ENCODE measurements around the gene COL28A1.
"Not testable (repeated sequence)": the region's sequence is repeated elsewhere in the genome, so short reads cannot be mapped to it uniquely, and the experiment has no call there.

Gene COL28A1

DNA sequence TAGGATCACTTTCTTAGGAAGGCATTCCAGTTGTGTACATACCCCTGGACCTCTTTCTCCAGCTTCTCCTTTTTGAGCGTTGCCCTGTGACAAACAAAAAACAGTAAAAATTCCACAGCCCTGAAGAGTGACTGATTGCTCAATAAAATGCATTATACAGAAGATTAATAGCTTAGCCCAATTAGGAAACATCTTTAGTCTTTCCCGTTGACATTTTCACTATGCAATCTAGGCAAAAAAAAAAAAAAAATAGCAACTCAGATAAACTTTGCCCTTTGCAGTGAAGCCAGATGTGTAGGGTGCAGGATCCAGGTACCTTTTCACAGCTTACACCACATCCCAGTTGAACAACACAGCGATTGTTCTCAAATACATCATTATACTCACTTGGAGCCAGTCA, 17.9 kb downstream of the COL28A1 start:
- no peak for DNase-seq (ENCODE audit: low spot score)

DNA sequence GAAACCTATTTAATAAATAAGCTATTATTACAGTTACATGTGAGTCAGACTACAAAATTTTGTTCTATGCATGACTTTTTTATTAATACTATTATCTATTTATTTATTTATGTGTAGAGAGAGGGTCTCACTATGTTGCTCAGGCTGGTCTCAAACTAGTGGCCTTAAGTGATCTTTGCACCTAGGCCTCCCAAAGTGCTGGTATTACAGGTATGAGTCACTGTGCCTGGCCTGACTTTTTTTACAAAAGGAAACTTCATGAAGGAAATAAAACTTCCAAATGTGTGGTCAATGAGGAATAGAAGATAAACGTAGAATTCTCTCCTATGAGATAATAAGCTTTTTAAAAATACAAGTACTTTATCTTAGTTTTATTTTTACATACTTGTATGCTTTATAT, 19.0 kb downstream of the COL28A1 start:
- no peak for DNase-seq (ENCODE audit: low spot score)

DNA sequence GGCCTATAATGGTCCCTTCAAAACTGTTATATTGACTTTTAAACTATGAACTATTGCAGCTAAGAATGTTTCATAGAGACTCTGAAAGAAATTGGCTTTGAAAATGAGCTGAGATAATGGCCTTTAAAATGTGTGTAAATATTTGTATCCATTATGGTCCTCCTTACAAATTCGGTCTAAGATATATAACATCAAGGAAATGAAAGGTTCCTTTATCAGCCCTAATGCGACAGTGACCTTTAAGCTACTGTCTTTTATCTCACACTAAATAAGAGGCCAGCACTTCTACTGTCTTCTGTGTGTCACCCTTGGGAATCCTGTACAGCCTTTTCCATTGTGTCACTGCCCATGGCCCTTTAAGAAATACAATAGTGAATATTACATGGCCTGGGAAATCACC, 19.5 kb downstream of the COL28A1 start:
- DNase-seq (ENCODE audit: low spot score) = no peak

DNA sequence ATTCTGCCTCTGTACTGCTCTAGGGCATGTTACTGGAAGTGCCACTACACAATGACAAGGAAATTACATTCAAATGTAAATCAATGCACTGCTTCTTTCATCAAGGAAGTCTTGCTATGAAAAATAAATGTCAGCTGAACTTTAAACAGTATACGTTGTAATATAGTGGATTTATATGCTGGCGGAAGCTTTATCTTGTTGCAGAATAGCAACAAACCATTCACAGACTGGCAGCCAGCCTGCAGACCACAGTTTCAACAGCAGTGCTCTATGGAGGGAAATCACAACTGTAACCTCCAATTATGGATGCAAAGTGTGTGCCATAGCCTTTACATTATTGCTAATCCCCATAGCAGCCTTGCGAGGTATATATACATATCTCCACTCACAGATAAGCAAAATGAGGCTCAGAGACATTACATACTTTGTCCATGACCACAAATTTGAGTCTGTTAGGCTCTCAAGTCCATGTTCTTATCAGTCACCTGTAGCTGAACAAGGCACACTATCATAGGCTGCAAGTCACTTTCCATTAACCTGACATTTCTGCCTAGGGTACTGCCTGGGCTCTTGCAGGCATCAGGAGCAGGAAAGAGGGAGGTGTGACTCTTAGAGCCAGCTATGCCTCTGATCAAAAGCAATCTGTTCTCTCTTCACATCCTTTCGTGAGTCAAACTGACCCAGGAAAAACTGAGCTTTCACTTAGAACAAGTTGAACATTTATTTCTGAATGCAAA, 22.6 kb downstream of the COL28A1 start:
- no peak for DNase-seq (ENCODE audit: low spot score)

DNA sequence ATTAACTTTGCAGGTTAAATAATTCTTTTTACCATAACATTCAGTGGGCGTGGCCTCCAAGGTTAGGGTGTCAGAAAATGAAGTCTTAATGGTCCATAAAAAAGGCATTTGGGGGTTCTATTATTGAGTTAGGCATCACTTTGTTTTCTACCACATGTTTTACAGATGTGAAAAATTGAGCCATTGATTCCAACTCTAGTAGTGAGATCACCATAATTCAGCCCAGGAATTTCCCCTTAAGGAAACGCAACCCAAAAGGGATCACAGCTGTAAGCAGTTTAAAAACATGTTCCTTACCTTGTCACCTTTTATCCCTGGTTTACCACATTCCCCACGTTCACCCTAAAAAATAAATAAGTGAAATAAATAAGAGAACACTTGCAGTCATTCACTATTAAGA, 24.9 kb downstream of the COL28A1 start:
- no peak for DNase-seq (ENCODE audit: low spot score)

DNA sequence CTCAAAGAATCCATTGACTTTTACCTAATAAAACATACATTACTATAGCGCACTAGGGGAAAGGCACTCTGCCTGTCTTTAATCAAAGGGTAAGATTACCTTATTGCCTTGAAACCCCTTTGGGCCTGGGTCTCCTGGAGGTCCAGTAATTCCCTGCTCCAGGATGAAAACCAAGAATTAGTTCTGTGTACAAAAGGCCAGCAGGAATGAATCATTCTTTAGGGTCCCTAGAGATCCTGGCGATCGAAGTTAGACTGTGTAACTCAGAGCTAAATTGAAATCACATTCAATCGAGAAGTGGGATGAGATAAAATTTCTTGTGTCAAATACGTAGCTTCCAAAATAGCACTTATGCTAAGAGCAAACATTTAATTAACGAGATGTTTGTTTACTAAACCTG, 29.8 kb downstream of the COL28A1 start:
- no peak for DNase-seq (ENCODE audit: low spot score)

DNA sequence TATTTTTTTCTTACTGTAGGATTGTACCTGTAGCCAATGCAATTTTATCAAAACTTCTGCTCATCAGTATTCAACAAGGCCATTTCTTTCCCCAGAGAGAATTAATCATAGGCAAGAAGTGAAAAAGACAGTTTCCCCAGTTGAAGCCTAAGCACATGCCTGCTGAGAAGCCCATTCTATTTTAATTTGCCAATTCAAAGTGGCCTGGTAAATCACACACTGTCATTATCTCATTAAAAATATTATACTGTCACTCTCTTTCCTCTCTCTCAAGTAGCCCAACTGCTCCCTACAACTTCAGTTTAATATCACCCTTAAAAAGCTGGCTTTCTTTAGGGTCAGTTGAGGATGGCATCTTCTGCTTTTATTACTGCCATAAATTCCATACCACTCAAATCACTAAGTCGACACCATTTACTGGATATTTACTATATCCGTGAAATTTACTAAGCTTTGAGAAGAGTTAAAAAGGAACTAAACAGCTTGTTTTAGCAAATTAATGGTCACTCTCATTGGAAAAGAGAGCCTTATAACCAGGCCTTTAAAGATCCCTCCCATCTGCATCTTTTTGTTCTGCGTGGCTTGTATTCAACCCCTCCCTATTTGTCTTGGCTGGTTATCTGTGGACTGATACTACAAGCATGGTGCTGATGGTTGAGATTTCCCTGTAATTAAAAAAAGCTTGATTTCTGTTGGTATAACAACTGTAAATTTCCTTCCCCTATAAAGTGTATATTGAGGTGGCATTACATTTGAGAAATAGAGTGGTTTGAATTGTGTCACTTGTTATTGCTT, 30.6 kb downstream of the COL28A1 start:
- no peak for DNase-seq (ENCODE audit: low spot score)

DNA sequence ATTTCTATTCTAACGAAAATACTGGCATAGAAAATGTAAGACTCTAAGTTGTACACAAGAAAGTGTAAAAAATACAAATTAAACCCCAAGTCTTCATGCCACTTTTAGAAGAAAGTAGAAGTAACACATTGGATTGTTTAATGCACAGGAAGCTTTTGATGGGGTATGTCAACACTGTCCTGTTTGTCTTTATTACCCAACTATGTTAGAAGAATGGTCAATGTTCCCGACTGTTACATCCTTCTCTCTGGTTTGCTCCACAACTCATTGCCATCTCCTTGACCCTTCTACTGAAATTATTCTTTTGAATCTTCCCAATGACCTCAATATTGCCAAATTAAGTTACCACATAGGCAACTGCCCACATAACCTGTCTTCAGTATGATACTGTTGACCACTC, 35.8 kb downstream of the COL28A1 start:
- no peak for DNase-seq (ENCODE audit: low spot score)

DNA sequence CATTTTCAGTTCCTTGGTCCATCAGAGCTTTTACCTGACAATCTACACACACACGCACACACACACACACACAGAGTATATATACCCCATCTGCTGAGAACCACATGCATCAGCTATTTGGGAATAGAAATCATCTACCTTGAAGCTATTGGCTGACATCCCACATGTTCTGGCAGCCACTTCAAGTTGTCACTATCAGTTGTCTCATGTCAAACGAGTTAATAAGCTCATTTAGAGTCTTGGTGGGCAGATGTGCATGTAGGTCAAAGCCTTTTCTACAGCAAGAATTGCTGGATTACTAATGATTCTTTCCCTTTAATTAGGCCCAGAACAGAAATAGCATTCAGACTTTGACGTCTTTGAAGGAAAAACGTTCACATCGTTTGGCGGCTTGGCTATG, 36.8 kb downstream of the COL28A1 start:
- DNase-seq (ENCODE audit: low spot score) = no peak

DNA sequence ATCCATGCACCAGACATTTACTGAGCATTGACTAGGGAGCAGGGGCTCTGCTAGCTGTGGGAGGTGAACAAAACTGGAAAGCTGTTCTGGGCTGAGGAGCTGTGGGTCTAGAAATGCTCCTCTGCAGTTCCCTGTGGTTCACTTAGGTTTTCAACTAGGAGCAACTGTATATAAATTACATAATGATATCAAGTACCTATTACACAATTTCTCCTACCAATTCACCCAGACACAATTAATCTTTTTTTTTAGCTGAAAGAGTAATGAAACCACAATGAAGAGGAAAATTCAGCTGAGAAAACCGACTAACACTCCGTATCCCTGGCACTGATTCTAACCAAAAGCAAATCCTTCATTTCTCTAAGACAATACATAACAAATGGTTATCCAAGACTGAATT, 39.4 kb downstream of the COL28A1 start:
- no peak for DNase-seq (ENCODE audit: low spot score)

DNA sequence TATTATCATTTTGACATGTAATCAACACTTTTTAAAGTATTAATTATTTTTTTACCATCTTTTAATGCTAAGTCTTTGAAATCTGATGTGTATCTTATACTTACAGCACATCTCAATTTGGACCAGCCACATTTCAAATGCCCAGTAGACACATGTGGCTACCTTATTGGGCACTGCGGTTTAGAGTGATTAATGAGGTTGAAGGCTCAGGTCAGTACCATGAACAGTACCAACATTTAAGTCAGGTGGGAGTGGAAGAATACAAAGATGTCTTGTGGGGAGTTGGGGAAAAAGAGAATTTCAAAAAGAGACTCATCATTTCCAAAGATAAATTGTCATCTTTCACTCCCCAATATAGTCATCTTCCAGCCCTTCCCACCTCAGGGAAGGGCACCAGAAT, 40.5 kb downstream of the COL28A1 start:
- no peak for DNase-seq (ENCODE audit: low spot score)

DNA sequence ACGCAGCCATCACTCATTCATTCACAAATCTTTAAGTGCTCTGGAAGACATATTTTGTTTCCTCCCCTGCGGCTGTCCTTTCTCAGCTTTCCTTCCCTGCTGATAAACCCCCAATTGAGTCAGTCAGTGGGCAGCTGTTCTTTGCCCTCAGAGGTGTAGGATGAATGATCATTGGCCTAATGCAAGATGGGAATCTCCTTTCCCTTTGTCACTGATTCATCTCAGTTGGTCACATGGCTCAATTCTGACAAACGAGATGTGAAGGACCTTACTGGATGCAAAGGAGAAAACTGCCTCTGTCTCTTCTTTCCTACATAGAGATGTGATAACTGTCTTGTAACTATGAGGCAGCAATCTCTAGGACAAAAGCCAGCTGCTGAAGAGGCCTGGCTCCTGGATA, 44.6 kb downstream of the COL28A1 start:
- no peak for DNase-seq (ENCODE audit: low spot score)

DNA sequence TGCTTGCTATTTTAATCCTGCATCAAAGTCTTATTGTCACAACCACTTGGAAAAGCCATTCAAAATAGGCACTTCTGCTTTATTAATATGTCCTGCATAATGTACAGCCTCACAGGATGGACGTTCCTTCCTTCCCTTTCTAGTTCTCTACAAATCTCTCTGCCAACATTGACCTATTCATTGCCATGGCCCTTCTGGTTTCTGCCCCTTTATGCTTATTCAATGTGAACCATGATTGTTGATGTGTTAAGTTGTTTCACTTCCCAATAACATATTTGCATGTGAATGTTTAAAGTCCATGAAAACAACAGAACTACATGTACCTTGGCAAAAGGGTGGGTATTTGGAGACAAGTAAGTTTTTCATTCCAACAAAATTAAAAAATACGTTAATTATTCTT, 45.7 kb downstream of the COL28A1 start:
- no peak for DNase-seq (ENCODE audit: low spot score)

DNA sequence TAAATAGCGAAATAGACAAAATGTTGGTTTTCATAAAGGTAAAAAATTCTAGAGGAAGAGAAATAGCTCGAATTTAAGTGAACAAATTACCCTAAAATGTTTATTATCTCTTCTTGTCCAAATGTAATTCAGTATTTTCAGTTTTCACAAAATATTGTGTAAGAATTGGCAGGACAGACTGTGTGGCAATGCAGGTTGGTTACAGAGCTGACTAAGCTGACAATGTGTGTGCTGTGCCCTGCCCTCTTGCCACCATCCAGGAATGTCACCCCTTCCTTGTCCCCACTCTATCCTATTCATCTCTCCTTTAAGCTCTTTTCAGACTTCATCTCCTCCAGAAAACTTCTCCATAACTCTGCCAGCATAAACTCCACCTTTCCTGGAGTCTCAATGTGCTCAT, 46.1 kb downstream of the COL28A1 start:
- no peak for DNase-seq (ENCODE audit: low spot score)

DNA sequence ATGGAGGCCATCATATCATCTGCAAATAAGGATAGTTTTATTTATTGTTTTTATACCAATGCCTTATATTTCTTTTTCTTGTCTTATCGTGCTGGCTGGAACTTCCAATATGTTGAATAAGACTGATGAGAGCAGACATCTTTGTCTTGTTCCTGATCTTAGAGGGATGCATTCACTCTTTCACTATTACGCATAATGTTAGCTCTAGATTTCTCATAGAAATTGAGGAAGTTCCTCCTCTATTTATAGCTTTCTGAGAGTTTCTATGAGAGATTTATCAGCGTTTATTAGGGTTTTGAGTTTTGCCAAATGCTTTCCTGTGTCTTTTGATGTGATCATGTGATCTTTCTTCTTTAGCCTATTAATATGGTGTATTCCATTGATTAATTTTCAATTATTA, 49.3 kb downstream of the COL28A1 start:
- no peak for DNase-seq (ENCODE audit: low spot score)

DNA sequence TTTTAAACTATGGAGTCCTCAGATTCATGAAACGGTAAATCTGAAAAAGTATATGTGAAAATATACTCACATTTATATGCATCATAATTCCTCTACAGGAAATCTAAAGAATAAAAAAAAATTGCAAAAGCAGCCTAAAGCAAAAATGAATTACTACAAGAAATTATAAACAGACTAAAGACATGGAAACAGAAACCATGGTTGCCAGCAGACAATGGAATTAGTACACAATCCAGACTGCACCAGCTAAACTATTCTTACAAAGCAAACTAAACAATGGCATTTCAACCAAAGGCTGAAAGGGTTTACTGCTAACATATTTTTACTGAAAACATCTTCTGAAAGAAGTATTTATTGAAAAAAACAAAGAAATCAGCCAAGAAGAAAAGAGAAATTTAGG, 51.6 kb downstream of the COL28A1 start:
- DNase-seq (ENCODE audit: low spot score) = no peak

DNA sequence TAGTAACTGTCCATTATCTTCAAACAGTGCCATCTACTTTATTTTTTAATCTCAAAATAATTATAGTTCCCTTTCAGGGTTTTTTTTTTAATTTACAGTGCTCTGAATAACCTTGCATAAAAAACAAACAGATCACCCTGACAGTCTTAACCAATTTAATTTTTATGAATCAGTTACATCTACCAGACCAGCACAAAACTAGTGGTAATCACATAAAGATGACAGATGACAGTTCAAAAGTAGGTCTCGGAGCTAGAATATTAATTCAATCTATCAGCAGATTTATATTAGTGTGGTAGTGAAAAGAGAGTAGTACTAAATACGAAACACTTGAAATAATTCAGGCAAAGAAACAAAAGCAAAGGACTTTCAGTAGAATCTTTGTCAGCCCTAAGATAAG, 53.9 kb downstream of the COL28A1 start:
- no peak for DNase-seq (ENCODE audit: low spot score)

DNA sequence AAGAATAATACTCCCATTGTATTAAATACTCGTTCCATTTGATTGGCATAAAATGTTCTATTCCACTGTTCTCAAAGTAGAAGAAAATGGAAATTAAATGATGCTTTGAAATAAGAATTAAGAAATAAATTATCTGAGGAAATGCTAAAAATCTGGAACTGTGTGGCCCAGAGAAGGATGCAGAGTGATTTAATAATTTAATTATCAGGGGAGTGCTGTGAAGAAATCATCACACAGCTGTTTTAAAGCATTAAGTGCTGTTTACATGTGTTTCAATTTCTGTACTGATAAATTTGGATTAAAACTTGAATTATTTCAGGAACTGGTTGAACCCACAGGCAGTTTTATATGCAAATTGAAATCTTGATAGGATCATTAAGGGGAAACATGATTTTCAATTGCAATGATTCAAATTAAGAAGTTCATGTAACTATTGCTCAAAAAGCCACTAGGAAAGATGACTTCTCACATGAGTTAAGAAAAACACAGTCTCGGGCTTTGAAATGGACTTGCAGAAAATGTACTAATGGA, 56.3 kb downstream of the COL28A1 start:
- DNase-seq (ENCODE audit: low spot score) = no peak

DNA sequence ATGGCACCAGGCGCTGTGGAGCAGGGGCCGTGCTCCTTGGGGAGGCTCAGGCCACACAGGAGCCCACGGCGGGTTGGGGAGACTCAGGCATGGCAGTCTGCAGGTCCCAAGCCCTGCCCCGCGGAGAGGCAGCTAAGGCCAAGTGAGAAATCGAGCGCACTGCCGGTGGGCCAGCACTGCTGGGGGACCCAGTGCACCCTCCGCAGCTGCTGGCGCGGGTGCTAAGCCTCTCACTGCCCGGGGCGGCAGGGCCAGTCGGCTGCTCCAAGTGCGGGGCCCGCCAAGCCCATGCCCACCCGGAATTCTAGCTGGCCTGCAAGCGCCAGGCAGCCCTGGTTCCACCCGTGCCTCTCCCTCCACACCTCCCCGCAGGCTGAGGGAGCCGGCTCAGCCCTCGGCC, 57.1 kb downstream of the COL28A1 start:
- DNase-seq (ENCODE audit: low spot score) = no peak

DNA sequence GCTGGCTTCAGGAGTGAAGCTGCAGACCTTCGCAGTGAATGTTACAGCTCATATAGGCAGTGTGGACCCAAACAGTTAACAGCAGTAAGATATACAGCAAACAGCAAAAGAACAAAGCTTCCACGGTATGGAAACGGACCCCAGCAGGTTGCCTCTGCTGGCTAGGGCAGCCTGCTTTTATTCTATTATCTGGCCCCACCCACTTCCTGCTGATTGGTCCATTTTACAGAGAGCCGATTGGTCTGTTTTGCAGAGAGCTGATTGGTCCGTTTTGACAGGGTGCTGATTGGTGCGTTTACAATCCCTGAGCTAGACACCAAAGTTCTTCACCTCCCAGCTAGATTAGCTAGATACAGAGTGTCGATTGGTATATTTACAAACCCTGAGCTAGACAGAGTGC, 58.0 kb downstream of the COL28A1 start:
- DNase-seq (ENCODE audit: low spot score) = not testable (repeated sequence)

DNA sequence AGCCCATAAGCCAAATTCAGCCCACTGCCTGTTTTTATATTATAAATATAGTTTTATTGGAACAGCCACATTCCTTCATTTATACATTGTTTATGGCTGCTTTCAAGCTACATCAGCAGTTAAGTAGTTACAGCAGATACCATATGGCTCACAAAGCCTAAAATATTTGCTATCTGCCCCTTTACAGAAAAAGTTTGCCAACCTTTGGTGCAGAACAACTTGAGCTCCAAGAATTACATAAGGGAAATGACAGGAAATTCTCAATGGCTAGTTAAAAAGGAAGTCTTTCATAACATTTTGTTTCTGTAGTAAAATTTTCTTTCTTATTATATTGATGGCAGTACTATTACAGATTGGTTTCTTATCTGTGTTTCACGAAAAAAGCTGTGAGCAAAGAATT, 59.3 kb downstream of the COL28A1 start:
- DNase-seq (ENCODE audit: low spot score) = no peak

DNA sequence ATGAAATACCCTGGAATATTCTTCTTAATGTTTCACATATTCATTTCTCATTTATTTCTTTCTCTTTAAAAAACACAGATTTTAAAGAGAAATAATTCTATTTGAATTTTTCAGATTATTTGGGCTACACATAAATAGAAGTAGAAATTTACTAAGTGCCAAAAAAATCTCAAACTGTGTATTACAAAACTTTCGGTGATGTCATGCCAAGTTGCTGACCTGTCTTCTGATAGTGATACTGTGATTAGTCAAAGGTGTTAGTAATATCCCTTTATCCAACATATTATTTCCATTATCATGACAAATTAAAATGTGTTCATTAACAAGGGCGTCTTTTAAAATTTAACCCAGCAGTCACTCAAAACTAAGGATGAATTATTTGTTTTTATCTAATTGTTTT, 60.1 kb downstream of the COL28A1 start:
- DNase-seq (ENCODE audit: low spot score) = no peak

DNA sequence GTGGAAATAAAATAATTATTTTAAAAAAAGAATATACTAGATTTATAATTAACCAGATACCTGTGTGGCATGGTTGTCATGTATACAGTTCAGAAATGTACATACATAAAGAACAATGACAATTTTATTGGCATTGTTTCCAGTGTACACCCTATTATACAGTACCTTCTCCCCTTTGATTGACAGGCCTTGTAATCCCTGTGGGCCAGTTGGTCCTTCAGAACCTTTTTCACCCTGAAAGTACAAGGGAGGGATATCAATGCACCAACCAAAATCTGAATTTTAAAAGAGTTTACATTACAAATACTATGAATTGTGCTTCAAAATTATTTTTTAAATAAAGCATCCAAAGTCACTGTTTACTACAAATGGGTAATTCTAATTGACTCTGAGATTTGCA, 61.2 kb downstream of the COL28A1 start:
- no peak for DNase-seq (ENCODE audit: low spot score)

Measured in hematopoietic multipotent progenitor cell treated with erythropoietin and hydrocortisone succinate and interleukin-3 and kit ligand, for 15 days (in vitro differentiated cells).